ENCODE data around the gene TRDMT1. TPM values are rescaled to one million over a fixed set of nuclear protein-coding genes. Genes with fewer than 3 reads are reported as not detected.

The TRDMT1 gene
- total RNA-seq, 1 donor from 2014 or later = 9.0 TPM

GRCh38 chr10:17234431-17234945 is 33.0 kb upstream of the TRDMT1 start:
- Mint-ChIP-seq H3K9me3 (no peaks in the 10 kb centered on the region), H3K36me3 (peaks cover 44% of the 10 kb centered on the region), H3K27ac (peak overlapping the region; percentile 4), H3K27me3 (peaks cover 3% of the 10 kb centered on the region), H3K4me3 (peak overlapping the region; percentile 59), H3K4me1 (ENCODE audit: unreplicated experiment) (peaks cover 21% of the 10 kb centered on the region)
- peak; percentile 33 for TF ChIP-seq CTCF (conservative IDR thresholded peaks at IDR 0.05)
- no peak for DNase-seq (ENCODE audit: extremely low spot score, unreplicated experiment)

GRCh38 chr10:17233286-17233991 is 32.0 kb upstream of the TRDMT1 start:
- Mint-ChIP-seq H3K4me3 (peak overlapping the region; percentile 59), H3K4me1 (ENCODE audit: unreplicated experiment) (peaks cover 16% of the 10 kb centered on the region), H3K27ac (no peak overlapping the region), H3K27me3 (peaks cover 9% of the 10 kb centered on the region), H3K36me3 (peaks cover 44% of the 10 kb centered on the region), H3K9me3 (no peaks in the 10 kb centered on the region)
- DNase-seq (ENCODE audit: extremely low spot score, unreplicated experiment) = no peak
- TF ChIP-seq CTCF (conservative IDR thresholded peaks at IDR 0.05) = no peak

GRCh38 chr10:17232276-17232960 is 30.9 kb upstream of the TRDMT1 start:
- Mint-ChIP-seq H3K4me1 (ENCODE audit: unreplicated experiment) (peaks cover 17% of the 10 kb centered on the region), H3K36me3 (peaks cover 44% of the 10 kb centered on the region), H3K27ac (peak overlapping the region; percentile 41), H3K27me3 (peaks cover 19% of the 10 kb centered on the region), H3K4me3 (peak overlapping the region; percentile 97), H3K9me3 (no peaks in the 10 kb centered on the region)
- no peak for DNase-seq (ENCODE audit: extremely low spot score, unreplicated experiment)
- no peak for TF ChIP-seq CTCF (conservative IDR thresholded peaks at IDR 0.05)

- TF ChIP-seq CTCF (conservative IDR thresholded peaks at IDR 0.05) = no peak
- peaks cover 26% of the 10 kb centered on the region for H3K27me3 Mint-ChIP-seq
- peak overlapping the region; percentile 95 for H3K27ac Mint-ChIP-seq
- peaks cover 23% of the 10 kb centered on the region for H3K4me1 Mint-ChIP-seq (ENCODE audit: unreplicated experiment)
- H3K36me3 Mint-ChIP-seq = peaks cover 42% of the 10 kb centered on the region
- H3K9me3 Mint-ChIP-seq = no peaks in the 10 kb centered on the region
- peak overlapping the region; percentile 97 for H3K4me3 Mint-ChIP-seq
- DNase-seq (ENCODE audit: extremely low spot score, unreplicated experiment) = no peak
Measured at GRCh38 chr10:17231788-17232187, 30.3 kb upstream of the TRDMT1 start.

- peak; percentile 83 for DNase-seq (ENCODE audit: extremely low spot score, unreplicated experiment)
- peak overlapping the region; percentile 97 for H3K4me3 Mint-ChIP-seq
- H3K27me3 Mint-ChIP-seq = peaks cover 35% of the 10 kb centered on the region
- TF ChIP-seq CTCF (conservative IDR thresholded peaks at IDR 0.05) = no peak
- no peaks in the 10 kb centered on the region for H3K9me3 Mint-ChIP-seq
- H3K4me1 Mint-ChIP-seq (ENCODE audit: unreplicated experiment) = peaks cover 32% of the 10 kb centered on the region
- peaks cover 28% of the 10 kb centered on the region for H3K36me3 Mint-ChIP-seq
- peak overlapping the region; percentile 95 for H3K27ac Mint-ChIP-seq
Measured at GRCh38 chr10:17229967-17230682, 28.7 kb upstream of the TRDMT1 start.
